Measurements from ENCODE around the gene MRPS15. TPM values are rescaled to one million over a fixed set of nuclear protein-coding genes. Genes with fewer than 3 reads are reported as not detected.
"Not testable (repeated sequence)": the region's sequence is repeated elsewhere in the genome, so short reads cannot be mapped to it uniquely, and the experiment has no call there.

The MRPS15 gene
- total RNA-seq, 1 experiment from 2014 or later, result 98.7 TPM

GRCh38 chr1:36501911-36502310, 37.7 kb upstream of the MRPS15 start:
- POLR2A ChIA-PET; H3K36me3 ChIP-seq (ENCODE audit: control insufficient read depth in 1 of 2, insufficient read depth in 2 of 2, low read length in 2 of 2); DNase-seq (ENCODE audit: low read depth, low spot score); ATAC-seq; H3K4me2 ChIP-seq (ENCODE audit: low read length); H2AFZ ChIP-seq (ENCODE audit: low read depth, low read length, poor library complexity, severe bottlenecking); RAD21 ChIA-PET (ENCODE audit: low non-redundant PET in 1 of 2, low total read pairs in 2 of 2, uncharacterized antibody in 2 of 2, unreplicated experiment in 2 of 2); H3K9me2 ChIP-seq (ENCODE audit: insufficient read depth); H4K20me1 ChIP-seq (ENCODE audit: insufficient read depth); H3K9ac ChIP-seq (ENCODE audit: low read length); H3K9me3 ChIP-seq (ENCODE audit: control insufficient read depth in 1 of 2, insufficient read depth in 1 of 2, low read depth in 1 of 2, low read length in 2 of 2); BruUV-seq (replicated peaks); H3K4me3 ChIP-seq (replicated peaks in 1 of 2; ENCODE audit: low read depth in 1 of 2, low read length in 2 of 2); H3K4me1 ChIP-seq (ENCODE audit: control insufficient read depth in 1 of 2, insufficient read depth in 2 of 2, low read length in 2 of 2); H3K79me2 ChIP-seq (ENCODE audit: insufficient read depth, low read length); H3K27ac ChIP-seq (ENCODE audit: low read depth, low read length); intact Hi-C loops (cut with micrococcal nuclease): not testable (repeated sequence)
- CTCF ChIA-PET, result interaction anchor here (1.2 kb wide), 1 partner anchor 14 kb away, joined by 3 read pairs; no protein-coding TSS in a partner anchor
- peaks cover 21% of the 10 kb centered on the region for H3K27me3 ChIP-seq (ENCODE audit: insufficient read depth, low read length)

- TF ChIP-seq POLR2AphosphoS5 (IDR thresholded peaks at IDR 0.05; ENCODE audit: low read depth, low read length) (no peak), EZH2 (IDR thresholded peaks at IDR 0.05) (no peak)
- ChIA-PET RAD21 (ENCODE audit: low non-redundant PET in 1 of 2, low total read pairs in 2 of 2, uncharacterized antibody in 2 of 2, unreplicated experiment in 2 of 2) (no interaction called here), CTCF (interaction anchor here (1.2 kb wide), 1 partner anchor 19 kb away, joined by 3 read pairs; no protein-coding TSS in a partner anchor), POLR2A (no interaction called here)
- H3K9me2 ChIP-seq (ENCODE audit: insufficient read depth), result no peaks in the 10 kb centered on the region
- H3K4me1 ChIP-seq (ENCODE audit: control insufficient read depth in 1 of 2, insufficient read depth in 2 of 2, low read length in 2 of 2), result no peaks in the 10 kb centered on the region
- DNase-seq (ENCODE audit: low read depth, low spot score) (no peak), ATAC-seq (no peak)
- no peak overlapping the region for H3K4me2 ChIP-seq (ENCODE audit: low read length)
- no peaks in the 10 kb centered on the region for H3K36me3 ChIP-seq (ENCODE audit: control insufficient read depth in 1 of 2, insufficient read depth in 2 of 2, low read length in 2 of 2)
- no peaks in the 10 kb centered on the region for H4K20me1 ChIP-seq (ENCODE audit: insufficient read depth)
- H3K9me3 ChIP-seq (ENCODE audit: control insufficient read depth in 1 of 2, insufficient read depth in 1 of 2, low read depth in 1 of 2, low read length in 2 of 2), result no peaks in the 10 kb centered on the region
- no peak overlapping the region for H2AFZ ChIP-seq (ENCODE audit: low read depth, low read length, poor library complexity, severe bottlenecking)
- no peak overlapping the region for H3K4me3 ChIP-seq (replicated peaks in 1 of 2; ENCODE audit: low read depth in 1 of 2, low read length in 2 of 2)
- BruUV-seq (replicated peaks), result no TSS peak
- H3K79me2 ChIP-seq (ENCODE audit: insufficient read depth, low read length), result no peaks in the 10 kb centered on the region
- no peak overlapping the region for H3K9ac ChIP-seq (ENCODE audit: low read length)
- intact Hi-C loops (cut with micrococcal nuclease), result no loop called here
- peaks cover 5% of the 10 kb centered on the region for H3K27me3 ChIP-seq (ENCODE audit: insufficient read depth, low read length)
- H3K27ac ChIP-seq (ENCODE audit: low read depth, low read length), result no peak overlapping the region
Measured at GRCh38 chr1:36497207-36497606, 33.0 kb upstream of the MRPS15 start.

GRCh38 chr1:36494971-36495370, 30.8 kb upstream of the MRPS15 start:
- ChIA-PET CTCF (no interaction called here), RAD21 (ENCODE audit: low non-redundant PET in 1 of 2, low total read pairs in 2 of 2, uncharacterized antibody in 2 of 2, unreplicated experiment in 2 of 2) (no interaction called here), POLR2A (no interaction called here)
- H3K9me3 ChIP-seq (ENCODE audit: control insufficient read depth in 1 of 2, insufficient read depth in 1 of 2, low read depth in 1 of 2, low read length in 2 of 2), result no peaks in the 10 kb centered on the region
- no peak overlapping the region for H3K9ac ChIP-seq (ENCODE audit: low read length)
- H3K4me3 ChIP-seq (replicated peaks in 1 of 2; ENCODE audit: low read depth in 1 of 2, low read length in 2 of 2), result no peak overlapping the region
- H4K20me1 ChIP-seq (ENCODE audit: insufficient read depth), result no peaks in the 10 kb centered on the region
- H3K9me2 ChIP-seq (ENCODE audit: insufficient read depth), result no peaks in the 10 kb centered on the region
- ATAC-seq (no peak), DNase-seq (ENCODE audit: low read depth, low spot score) (no peak)
- H3K4me2 ChIP-seq (ENCODE audit: low read length), result no peak overlapping the region
- H3K79me2 ChIP-seq (ENCODE audit: insufficient read depth, low read length), result no peaks in the 10 kb centered on the region
- intact Hi-C loops (cut with micrococcal nuclease), result no loop called here
- no TSS peak for BruUV-seq (replicated peaks)
- no peaks in the 10 kb centered on the region for H3K36me3 ChIP-seq (ENCODE audit: control insufficient read depth in 1 of 2, insufficient read depth in 2 of 2, low read length in 2 of 2)
- H3K27ac ChIP-seq (ENCODE audit: low read depth, low read length), result no peak overlapping the region
- no peaks in the 10 kb centered on the region for H3K4me1 ChIP-seq (ENCODE audit: control insufficient read depth in 1 of 2, insufficient read depth in 2 of 2, low read length in 2 of 2)
- peaks cover 4% of the 10 kb centered on the region for H3K27me3 ChIP-seq (ENCODE audit: insufficient read depth, low read length)
- no peak overlapping the region for H2AFZ ChIP-seq (ENCODE audit: low read depth, low read length, poor library complexity, severe bottlenecking)
- TF ChIP-seq EZH2phosphoT487 (IDR thresholded peaks at IDR 0.05; ENCODE audit: borderline replicate concordance) (no peak), TCF7L2 (IDR thresholded peaks at IDR 0.05; ENCODE audit: borderline replicate concordance, extremely low read depth, insufficient read depth, insufficient read length) (no peak), POLR2AphosphoS5 (IDR thresholded peaks at IDR 0.05; ENCODE audit: low read depth, low read length) (no peak), ZFX (IDR thresholded peaks at IDR 0.05) (no peak), FOSL1 (IDR thresholded peaks at IDR 0.05; ENCODE audit: low read depth) (no peak), JUND (IDR thresholded peaks at IDR 0.05) (no peak), EGR1 (IDR thresholded peaks at IDR 0.05; ENCODE audit: low read depth) (no peak), ELF1 (IDR thresholded peaks at IDR 0.05; ENCODE audit: borderline replicate concordance, low read depth) (no peak), ZNF274 (IDR thresholded peaks at IDR 0.05; ENCODE audit: low read depth, low read length) (no peak), ATF3 (IDR thresholded peaks at IDR 0.05) (no peak), POLR2A (IDR thresholded peaks at IDR 0.05; ENCODE audit: borderline replicate concordance, extremely low read depth, insufficient read depth, insufficient read length) (no peak), SIN3A (IDR thresholded peaks at IDR 0.05; ENCODE audit: low read depth) (no peak), SRF (IDR thresholded peaks at IDR 0.05; ENCODE audit: low read depth) (no peak), CBX3 (IDR thresholded peaks at IDR 0.05; ENCODE audit: low read depth) (no peak), CEBPB (IDR thresholded peaks at IDR 0.05; ENCODE audit: low read depth) (no peak)

All from HCT116 (cell line).